ENCODE results near the gene B3GALT6. TPM values are rescaled to one million over a fixed set of nuclear protein-coding genes. Genes with fewer than 3 reads are reported as not detected.

B3GALT6 gene
- total RNA-seq, 1 experiment from 2014 or later: 74.0 TPM

DNA sequence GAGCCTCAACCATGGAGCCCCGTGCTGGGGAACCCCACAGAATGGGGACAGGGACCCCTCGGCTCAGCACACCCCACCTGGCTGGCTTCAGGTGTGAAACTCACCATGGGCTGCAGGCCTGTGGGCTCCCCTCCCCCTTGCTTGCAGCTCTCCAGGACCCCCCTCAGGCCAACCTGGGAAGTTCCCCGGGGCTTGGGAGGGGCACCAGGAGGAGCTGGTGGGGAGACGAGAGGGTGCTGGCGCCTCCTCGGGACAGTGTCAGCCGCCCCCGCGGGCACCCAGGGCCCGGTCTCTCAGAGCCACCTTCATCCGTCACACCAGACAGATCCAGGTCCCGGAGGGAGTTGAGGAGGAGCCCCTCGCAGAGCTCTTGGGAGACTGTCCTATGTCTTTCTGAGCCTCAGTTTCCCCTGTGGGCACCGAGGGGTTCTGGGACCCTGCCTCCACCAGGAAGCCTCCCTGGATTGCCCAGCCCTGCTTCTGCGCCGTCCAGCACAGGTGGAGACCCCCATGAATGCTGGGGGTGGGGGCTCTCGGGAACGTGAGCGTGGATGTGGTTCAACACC is 25.0 kb upstream of the B3GALT6 start:
- Histone ChIP-seq H3F3A (ENCODE audit: low read length, unreplicated experiment) (no peaks in the 10 kb centered on the region), H3K4me2 (ENCODE audit: low read length) (peak overlapping the region; percentile 93), H3K79me2 (ENCODE audit: low read length) (peaks cover 12% of the 10 kb centered on the region), H3K9me3 (ENCODE audit: low read length) (no peaks in the 10 kb centered on the region), H3K9me2 (replicated peaks; ENCODE audit: low read length) (no peaks in the 10 kb centered on the region), H3K27ac (ENCODE audit: low read length) (no peak overlapping the region), H3K36me3 (ENCODE audit: low read depth, low read length) (no peaks in the 10 kb centered on the region), H3K4me1 (ENCODE audit: insufficient read depth, low read length) (peaks cover 25% of the 10 kb centered on the region), H2AFZ (ENCODE audit: low read length) (peak overlapping the region; percentile 66), H3K27me3 (ENCODE audit: low read length) (no peaks in the 10 kb centered on the region), H4K20me1 (ENCODE audit: low read length) (no peaks in the 10 kb centered on the region), H3K4me3 (ENCODE audit: low read length) (peak overlapping the region; percentile 68), H3K9ac (ENCODE audit: low read length) (peak overlapping the region; percentile 63; the same call in 1 of the 2 replicates)
- CTCF ChIA-PET: interaction anchor here (1.0 kb wide), 1 partner anchor 85 kb away, joined by 3 read pairs; no protein-coding TSS in a partner anchor
- peak; percentile 20 for DNase-seq
- intact Hi-C loops (cut with micrococcal nuclease): no loop called here
- no peak for TF ChIP-seq EZH2phosphoT487 (IDR thresholded peaks at IDR 0.05; ENCODE audit: borderline replicate concordance, low read length)
- TF ChIP-seq, protein P1, sequence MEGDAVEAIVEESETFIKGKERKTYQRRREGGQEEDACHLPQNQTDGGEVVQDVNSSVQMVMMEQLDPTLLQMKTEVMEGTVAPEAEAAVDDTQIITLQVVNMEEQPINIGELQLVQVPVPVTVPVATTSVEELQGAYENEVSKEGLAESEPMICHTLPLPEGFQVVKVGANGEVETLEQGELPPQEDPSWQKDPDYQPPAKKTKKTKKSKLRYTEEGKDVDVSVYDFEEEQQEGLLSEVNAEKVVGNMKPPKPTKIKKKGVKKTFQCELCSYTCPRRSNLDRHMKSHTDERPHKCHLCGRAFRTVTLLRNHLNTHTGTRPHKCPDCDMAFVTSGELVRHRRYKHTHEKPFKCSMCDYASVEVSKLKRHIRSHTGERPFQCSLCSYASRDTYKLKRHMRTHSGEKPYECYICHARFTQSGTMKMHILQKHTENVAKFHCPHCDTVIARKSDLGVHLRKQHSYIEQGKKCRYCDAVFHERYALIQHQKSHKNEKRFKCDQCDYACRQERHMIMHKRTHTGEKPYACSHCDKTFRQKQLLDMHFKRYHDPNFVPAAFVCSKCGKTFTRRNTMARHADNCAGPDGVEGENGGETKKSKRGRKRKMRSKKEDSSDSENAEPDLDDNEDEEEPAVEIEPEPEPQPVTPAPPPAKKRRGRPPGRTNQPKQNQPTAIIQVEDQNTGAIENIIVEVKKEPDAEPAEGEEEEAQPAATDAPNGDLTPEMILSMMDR (conservative IDR thresholded peaks at IDR 0.05; ENCODE audit: low read depth, low read length): peak; percentile 31; the same call in 1 of the 2 replicates
- TF ChIP-seq EZH2 (IDR thresholded peaks at IDR 0.05; ENCODE audit: low read length, unreplicated experiment): no peak
- POLR2A ChIA-PET (ENCODE audit: unreplicated experiment): no interaction called here
- ATAC-seq: peak; percentile 6; the same call in 1 of the 2 replicates
- no TSS peak for BruUV-seq (replicated peaks)

DNA sequence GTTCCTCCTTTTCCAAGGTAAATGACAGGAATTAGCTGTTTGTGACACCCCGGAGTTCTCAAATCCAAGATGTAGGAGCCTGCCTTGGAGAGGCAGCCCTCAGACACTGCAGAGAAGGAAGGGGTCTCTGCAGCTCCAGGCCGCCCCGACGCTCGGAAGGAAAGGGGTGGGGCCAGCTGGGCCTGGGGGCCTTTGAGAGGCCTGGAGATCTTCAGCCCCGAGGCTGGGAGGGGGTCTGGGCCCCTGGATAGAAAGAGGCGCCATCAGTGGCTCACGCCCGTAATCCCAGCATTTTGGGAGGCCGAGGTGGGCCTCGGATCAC is 24.5 kb upstream of the B3GALT6 start:
- no peaks in the 10 kb centered on the region for H3K9me3 ChIP-seq (ENCODE audit: low read length)
- H3K36me3 ChIP-seq (ENCODE audit: low read depth, low read length): no peaks in the 10 kb centered on the region
- H3K27ac ChIP-seq (ENCODE audit: low read length): peak overlapping the region; percentile 9; the same call in 1 of the 2 replicates
- H3K4me2 ChIP-seq (ENCODE audit: low read length): peak overlapping the region; percentile 84
- no peaks in the 10 kb centered on the region for H3K27me3 ChIP-seq (ENCODE audit: low read length)
- peaks cover 25% of the 10 kb centered on the region for H3K4me1 ChIP-seq (ENCODE audit: insufficient read depth, low read length)
- H4K20me1 ChIP-seq (ENCODE audit: low read length): no peaks in the 10 kb centered on the region
- peak overlapping the region; percentile 15; the same call in 1 of the 2 replicates for H2AFZ ChIP-seq (ENCODE audit: low read length)
- peaks cover 12% of the 10 kb centered on the region for H3K79me2 ChIP-seq (ENCODE audit: low read length)
- H3F3A ChIP-seq (ENCODE audit: low read length, unreplicated experiment): no peaks in the 10 kb centered on the region
- CTCF ChIA-PET: interaction anchor here (1.0 kb wide), 1 partner anchor 86 kb away, joined by 3 read pairs; no protein-coding TSS in a partner anchor
- intact Hi-C loops (cut with micrococcal nuclease): no loop called here
- no peaks in the 10 kb centered on the region for H3K9me2 ChIP-seq (replicated peaks; ENCODE audit: low read length)
- DNase-seq (peak; percentile 33), ATAC-seq (no peak)
- POLR2A ChIA-PET (ENCODE audit: unreplicated experiment): no interaction called here
- no TSS peak for BruUV-seq (replicated peaks)
- TF ChIP-seq EZH2phosphoT487 (IDR thresholded peaks at IDR 0.05; ENCODE audit: borderline replicate concordance, low read length): no peak
- TF ChIP-seq, protein P1 (conservative IDR thresholded peaks at IDR 0.05; ENCODE audit: low read depth, low read length): no peak
- TF ChIP-seq EZH2 (IDR thresholded peaks at IDR 0.05; ENCODE audit: low read length, unreplicated experiment): no peak
- H3K4me3 ChIP-seq (ENCODE audit: low read length): peak overlapping the region; percentile 60; the same call in 1 of the 2 replicates
- H3K9ac ChIP-seq (ENCODE audit: low read length): no peak overlapping the region

All from PC-3 (cell line).